Measurements from ENCODE around the gene LETM1.

Gene LETM1

GRCh38 chr4:1786544-1787362 is 69.2 kb downstream of the LETM1 start:
- DNase-seq (ENCODE audit: extremely low spot score, insufficient read length, low read depth): no peak
- no peak for FAIRE-seq

GRCh38 chr4:1785592-1785991 is 70.4 kb downstream of the LETM1 start:
- DNase-seq (ENCODE audit: extremely low spot score, insufficient read length, low read depth): no peak

GRCh38 chr4:1784789-1785591 is 71.0 kb downstream of the LETM1 start:
- FAIRE-seq (no peak), DNase-seq (ENCODE audit: extremely low spot score, insufficient read length, low read depth) (no peak)

More at GRCh38 chr4:1785592-1785991, 70.4 kb downstream of the LETM1 start:
- no peak for FAIRE-seq

- FAIRE-seq: no peak
- DNase-seq (ENCODE audit: extremely low spot score, insufficient read length, low read depth): no peak
Observed at GRCh38 chr4:1784395-1784788, 71.6 kb downstream of the LETM1 start.

DNA sequence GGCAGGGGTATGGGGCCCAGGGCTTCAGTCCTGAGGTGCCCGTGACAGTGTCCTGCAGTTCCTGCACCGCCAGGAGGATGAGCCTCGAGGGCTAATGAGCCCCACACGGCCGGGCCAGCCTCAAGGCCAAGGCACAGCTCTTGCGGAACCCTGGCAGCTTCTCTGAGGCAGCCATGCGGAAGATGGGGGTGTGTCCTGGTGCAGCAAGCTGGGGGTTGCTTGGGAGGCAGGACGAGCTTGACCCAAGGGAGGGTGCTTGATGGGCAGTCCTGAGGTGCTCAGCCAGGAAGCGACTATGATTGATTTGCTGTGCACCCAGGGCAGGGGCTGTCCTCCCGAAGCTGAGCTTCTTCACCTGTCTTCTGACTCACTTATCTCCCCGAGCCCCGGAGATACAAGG is 72.0 kb downstream of the LETM1 start:
- DNase-seq (ENCODE audit: extremely low spot score, insufficient read length, low read depth) (no peak), FAIRE-seq (no peak)

DNA sequence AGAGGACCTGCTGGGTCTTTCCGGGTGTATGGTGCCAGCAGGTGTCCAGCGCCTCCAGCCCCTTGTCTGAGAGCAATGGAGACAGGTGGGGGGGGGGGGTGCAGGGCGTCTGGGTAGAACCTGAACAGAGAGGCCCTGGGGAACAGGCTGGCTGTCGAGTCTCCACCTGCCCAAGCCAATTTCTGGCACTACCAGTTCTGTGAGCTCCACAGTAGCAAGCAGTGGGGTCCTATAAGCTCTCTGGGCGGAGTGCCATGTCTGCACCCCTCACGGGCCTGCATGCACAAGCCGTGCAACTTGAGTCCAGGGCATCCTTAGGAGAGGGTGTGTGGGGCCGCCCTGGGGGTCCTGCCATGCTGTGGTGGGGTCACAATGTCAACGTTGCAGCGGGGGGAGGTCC is 72.9 kb downstream of the LETM1 start:
- no peak for FAIRE-seq
- DNase-seq (ENCODE audit: extremely low spot score, insufficient read length, low read depth): no peak

GRCh38 chr4:1780435-1780834 is 75.5 kb downstream of the LETM1 start:
- DNase-seq (ENCODE audit: extremely low spot score, insufficient read length, low read depth) (no peak), FAIRE-seq (no peak)

GRCh38 chr4:1779588-1780382 is 76.2 kb downstream of the LETM1 start:
- FAIRE-seq (no peak), DNase-seq (ENCODE audit: extremely low spot score, insufficient read length, low read depth) (no peak)

- no peak for DNase-seq (ENCODE audit: extremely low spot score, insufficient read length, low read depth)
- FAIRE-seq: no peak
Observed at GRCh38 chr4:1778642-1779392, 77.1 kb downstream of the LETM1 start.

- no peak for DNase-seq (ENCODE audit: extremely low spot score, insufficient read length, low read depth)
- FAIRE-seq: no peak
Observed at GRCh38 chr4:1777822-1778641, 77.9 kb downstream of the LETM1 start.

- no peak for FAIRE-seq
- no peak for DNase-seq (ENCODE audit: extremely low spot score, insufficient read length, low read depth)
Observed at GRCh38 chr4:1776521-1777161, 79.3 kb downstream of the LETM1 start.

DNA sequence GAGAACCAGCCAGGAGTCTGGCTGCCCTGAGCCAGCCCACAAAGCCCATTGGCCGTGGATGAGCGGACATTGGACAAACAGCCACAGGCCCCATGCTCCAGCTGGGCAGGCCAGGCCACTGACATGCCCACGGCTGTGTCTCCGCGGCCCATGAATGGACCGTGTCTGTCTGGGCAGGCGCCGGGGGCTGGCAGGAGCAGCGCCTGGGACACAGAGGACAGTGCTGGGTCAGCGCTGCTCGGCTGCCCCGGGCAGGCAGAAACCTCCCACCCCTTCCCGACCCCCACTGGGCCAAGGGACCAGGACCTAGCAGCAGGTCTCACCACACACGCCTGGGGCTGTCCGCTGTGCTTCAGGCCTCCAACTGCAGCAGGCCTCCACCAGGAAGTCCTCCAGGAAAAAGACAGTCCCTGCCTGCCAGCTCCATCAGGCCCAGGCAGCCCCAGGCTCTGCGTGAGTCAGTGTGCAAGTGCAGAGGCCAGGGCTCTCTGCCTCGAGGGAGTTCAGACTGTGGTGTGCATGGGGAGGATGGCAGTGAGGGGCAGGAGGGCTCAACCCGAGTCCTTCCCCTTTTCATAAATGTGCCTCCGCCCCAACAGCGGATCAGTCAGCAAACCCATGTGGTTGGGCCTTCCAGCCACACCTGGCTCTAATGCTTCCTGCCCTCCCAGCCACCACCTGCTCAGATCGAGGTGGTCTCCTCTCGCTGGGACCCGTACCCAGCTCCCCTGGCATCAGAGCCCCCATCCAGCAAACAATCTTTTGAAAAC is 80.0 kb downstream of the LETM1 start:
- DNase-seq (ENCODE audit: extremely low spot score, insufficient read length, low read depth): no peak

GRCh38 chr4:1773754-1774153 is 82.2 kb downstream of the LETM1 start:
- FAIRE-seq (no peak), DNase-seq (ENCODE audit: extremely low spot score, insufficient read length, low read depth) (no peak)

More for the DNA sequence above, 80.0 kb downstream of the LETM1 start:
- no peak for FAIRE-seq

- FAIRE-seq: no peak
- no peak for DNase-seq (ENCODE audit: extremely low spot score, insufficient read length, low read depth)
Observed at GRCh38 chr4:1772853-1773538, 83.0 kb downstream of the LETM1 start.

- FAIRE-seq (no peak), DNase-seq (ENCODE audit: extremely low spot score, insufficient read length, low read depth) (no peak)
Observed at GRCh38 chr4:1771555-1772305, 84.2 kb downstream of the LETM1 start.

DNA sequence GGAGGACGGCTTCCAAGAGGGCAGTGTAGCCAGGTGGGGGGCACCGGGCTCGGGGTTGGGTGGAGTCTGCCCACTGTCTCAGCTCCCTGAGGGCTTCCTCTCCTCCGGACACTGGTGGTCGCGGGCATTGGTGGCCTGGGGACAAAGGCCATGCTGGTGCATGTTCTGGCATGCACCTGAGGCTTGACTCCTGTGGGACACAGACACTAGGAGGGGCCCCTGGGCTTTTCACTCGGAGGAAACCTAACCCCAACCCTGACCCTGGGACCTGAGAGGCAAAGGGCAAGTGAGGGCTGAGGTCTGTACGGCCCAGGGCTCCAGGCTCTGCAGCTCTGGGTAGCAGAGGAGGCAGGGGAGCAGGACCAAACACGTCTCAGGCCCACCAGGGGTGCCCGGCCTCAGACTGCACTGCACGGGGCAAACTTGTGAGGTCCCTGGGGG is 85.1 kb downstream of the LETM1 start:
- DNase-seq (ENCODE audit: extremely low spot score, insufficient read length, low read depth) (no peak), FAIRE-seq (no peak)

Data from GM18507 (cell line).